ENCODE results near the gene MECR. TPM values are rescaled to one million over a fixed set of nuclear protein-coding genes. Genes with fewer than 3 reads are reported as not detected.

The MECR gene
- total and polyA plus RNA-seq, 10 of the 15 experiments (the other 5 are each of a cell fraction or from before 2014, with no cell fraction given) = 7.6 to 66.3 (median 38.7) TPM

- TF ChIP-seq MEF2A (IDR thresholded peaks at IDR 0.05; ENCODE audit: insufficient read depth, low read depth, low read length) (no peak), MYB (IDR thresholded peaks at IDR 0.05; ENCODE audit: borderline replicate concordance, low read depth, low read length) (no peak), EP300 (IDR thresholded peaks at IDR 0.05; ENCODE audit: borderline replicate concordance in 1 of 2, control insufficient read depth in 1 of 2, low read depth in 2 of 2, low read length in 2 of 2) (no peak), CUX1 (IDR thresholded peaks at IDR 0.05; ENCODE audit: insufficient replicate concordance, low read depth, low read length) (no peak), BACH1 (IDR thresholded peaks at IDR 0.05; ENCODE audit: borderline replicate concordance) (no peak), ZNF207 (IDR thresholded peaks at IDR 0.05; ENCODE audit: borderline replicate concordance) (no peak)
These were observed 19.3 kb upstream of the MECR start (continued) for GRCh38 chr1:29249951-29250581.
